B cell (primary cell): ENCODE data around the gene THADA. TPM values are rescaled to one million over a fixed set of nuclear protein-coding genes. Genes with fewer than 3 reads are reported as not detected.
A peak's percentile ranks its signal among the peaks of the same experiment; 100 is the strongest.

Experiments
- ATAC-seq: fragments of 200-7000 bp; cut with Tn5 transposase; one replicate; pipeline ENCODE4 v1.10.0; 2021; ENCODE audit warnings: low read depth, mild to moderate bottlenecking, moderate number of reproducible peaks, moderate library complexity
- CTCF ChIA-PET: fragments of 350-600 bp; sonication (Branson Sonifier 250); formaldehyde crosslinking; loops from one replicate; lab custom pipeline; 2021; ENCODE audit warnings: antibody characterized with exemption, inconsistent platforms; lab: Charles Lee
- POLR2A ChIA-PET: fragments of 350-600 bp; sonication (Branson Sonifier 250); formaldehyde crosslinking; loops from one replicate; lab custom pipeline; 2021; ENCODE audit warnings: antibody characterized with exemption; lab: Charles Lee
- DNase-seq: peaks from one replicate; pipeline ENCODE4 v3.0.0; 2013
- H2AFZ ChIP-seq: 2 replicates; pipeline ENCODE4 v1.6.1; 2012; ENCODE audit warnings: mild to moderate bottlenecking, low read depth, low read length; ENCODE audit not compliant: insufficient read depth, poor library complexity, severe bottlenecking
- H3K27ac ChIP-seq, 2 donors: 1 replicate in 1 of 2; 2 replicates in 1 of 2; pipeline ENCODE4 v1.5.1; 2012 to 2013; ENCODE audit warnings: low read length in 2 of 2, mild to moderate bottlenecking in 2 of 2, moderate library complexity in 1 of 2
- H3K27me3 ChIP-seq, 4 experiments: fragments of 200-600 bp in 1 of 4; sonication (generic) in 1 of 4; replicated peaks in 1 of 4; 1 replicate in 2 of 4; 2 replicates in 2 of 4; pipeline versions ENCODE4 v1.6.1 to v1.7.0; 2013 to 2016; ENCODE audit warnings: low read length in 3 of 4, mild to moderate bottlenecking in 2 of 4, mixed read lengths in 1 of 4, moderate library complexity in 1 of 4; ENCODE audit not compliant: insufficient read depth in 4 of 4, control insufficient read depth in 3 of 4; ENCODE audit errors: control extremely low read depth in 1 of 4
- H3K36me3 ChIP-seq, 2 experiments: replicated peaks in 1 of 2; 1 replicate in 1 of 2; 2 replicates in 1 of 2; pipeline versions ENCODE4 v1.6.1 to v1.7.1; 2013; ENCODE audit warnings: low read length in 1 of 2; ENCODE audit not compliant: insufficient read depth in 2 of 2, control insufficient read depth in 1 of 2; ENCODE audit errors: control extremely low read depth in 1 of 2, extremely low read depth in 1 of 2
- H3K4me1 ChIP-seq, 2 donors: fragments of 200-600 bp in 1 of 2; sonication (generic) in 1 of 2; 1 replicate in 1 of 2; 2 replicates in 1 of 2; pipeline versions ENCODE4 v1.5.1 to v1.6.1; 2013 to 2017; ENCODE audit warnings: low read length in 2 of 2; ENCODE audit not compliant: control insufficient read depth in 2 of 2, insufficient read depth in 2 of 2
- H3K4me2 ChIP-seq: replicated peaks from 2 replicates; pipeline ENCODE3; 2012; ENCODE audit warnings: mild to moderate bottlenecking, low read depth, low read length; ENCODE audit not compliant: poor library complexity, severe bottlenecking
- H3K4me3 ChIP-seq, 5 experiments: fragments of 200-600 bp in 1 of 5; sonication (generic) in 1 of 5; 1 replicate in 3 of 5; 2 replicates in 2 of 5; pipeline versions ENCODE4 v1.5.1 to v1.7.0; 2011 to 2016; ENCODE audit warnings: low read length in 4 of 5, mild to moderate bottlenecking in 4 of 5, low read depth in 2 of 5, control low read depth in 1 of 5, moderate library complexity in 1 of 5; ENCODE audit not compliant: insufficient read depth in 1 of 5; ENCODE audit errors: control extremely low read depth in 1 of 5, extremely low read depth in 1 of 5
- H3K79me2 ChIP-seq: fragments of 200-600 bp; sonication (generic); one replicate; pipeline ENCODE4 v1.6.0; 2016; ENCODE audit warnings: low read length; ENCODE audit not compliant: control insufficient read depth, insufficient read depth
- H3K9ac ChIP-seq: fragments of 200-600 bp; sonication (generic); 2 replicates; pipeline ENCODE4 v1.6.1; 2017; ENCODE audit warnings: mild to moderate bottlenecking, low read length, moderate library complexity
- H3K9me3 ChIP-seq, 3 donors: one replicate each; pipeline versions ENCODE4 v1.6.1 to v1.7.1; 2013; ENCODE audit warnings: low read length in 2 of 3; ENCODE audit not compliant: control insufficient read depth in 2 of 3, insufficient read depth in 1 of 3; ENCODE audit errors: control extremely low read depth in 1 of 3
- H4K20me1 ChIP-seq: 2 replicates; pipeline ENCODE4 v1.6.0; 2012; ENCODE audit warnings: mild to moderate bottlenecking, low read length; ENCODE audit not compliant: insufficient read depth, control insufficient read depth, poor library complexity, severe bottlenecking
- H3K27ac Mint-ChIP-seq: one replicate; pipeline ENCODE4 v1.8.0; 2021; ENCODE audit warnings: mixed read lengths
- H3K27me3 Mint-ChIP-seq: one replicate; pipeline ENCODE4 v1.8.0; 2021; ENCODE audit warnings: mixed read lengths
- H3K4me1 Mint-ChIP-seq: one replicate; pipeline ENCODE4 v1.8.0; 2021; ENCODE audit warnings: mixed read lengths
- H3K4me3 Mint-ChIP-seq: one replicate; pipeline ENCODE4 v1.8.0; 2021; ENCODE audit warnings: mixed read lengths
- H3K9me3 Mint-ChIP-seq: one replicate; pipeline ENCODE4 v1.8.0; 2022; ENCODE audit warnings: mixed read lengths; ENCODE audit not compliant: insufficient read depth
- EZH2 ChIP-seq: IDR thresholded peaks from 2 replicates; pipeline ENCODE4 v1.6.1; 2012; ENCODE audit warnings: borderline replicate concordance, low read depth, mild to moderate bottlenecking, moderate library complexity, low read length; ENCODE audit not compliant: insufficient read depth, poor library complexity, severe bottlenecking
- WGBS: methylation state at CpG from one replicate; pipeline ENCODE4 v1.1.5; 2013; ENCODE audit warnings: missing lambda C conversion rate; ENCODE audit not compliant: insufficient coverage; 5-methylcytosine and 5-hydroxymethylcytosine counted together
- intact Hi-C: fragments of 100-400 bp; cut with micrococcal nuclease; formaldehyde crosslinking; loops from one replicate; pipeline ENCODE4 v1.10.0; 2022
- polyA plus RNA-seq: library from polyadenylated mRNA; depleted of rRNA; stranded (reverse); fragments of >200 nt; gene quantifications from 2 replicates; pipeline ENCODE4 v1.2.3, GENCODE V29; 2012
- total RNA-seq, 2 donors: library from RNA; stranded (reverse); fragments of 120-200 nt in 1 of 2; gene quantifications; 1 replicate in 1 of 2; 2 replicates in 1 of 2; pipeline versions ENCODE4 v1.2.3 to v1.2.4, GENCODE V29; 2013 to 2022
- TF ChIP-seq, protein P1 (sequence below): fragments of 200-600 bp; IDR thresholded peaks from one replicate; pipeline ENCODE4 v1.8.0; 2022; ENCODE audit warnings: antibody characterized with exemption, mild to moderate bottlenecking

Gene THADA
- total and polyA plus RNA-seq, 2 donors (not counting 1 experiment from before 2014, with no cell fraction given) = 17.6 to 48.5 TPM

DNA sequence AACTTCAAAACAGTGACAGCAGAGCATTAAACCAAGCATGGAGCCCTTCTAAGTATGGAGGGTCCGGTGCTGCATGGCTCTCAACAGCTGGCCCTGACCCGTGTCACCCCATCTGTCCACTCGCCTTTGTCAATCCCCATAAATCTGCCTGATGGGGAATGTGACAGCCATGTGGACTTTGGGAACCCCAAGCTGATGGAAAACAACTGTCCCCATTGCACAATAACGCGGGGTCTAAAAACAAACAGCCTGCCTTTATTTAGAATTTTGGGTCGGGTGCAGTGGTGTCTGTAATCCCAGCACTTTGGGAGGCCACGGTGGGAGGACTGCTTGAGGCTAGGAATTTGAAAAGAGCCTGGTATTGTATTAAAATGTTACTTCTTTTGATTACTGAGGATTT, 17.1 kb upstream of the THADA start:
- Histone ChIP-seq H2AFZ (peak overlapping the region; percentile 18), H3K27ac (no peak overlapping the region), H3K4me1 (no peaks in the 10 kb centered on the region), H3K4me3 (no peak overlapping the region), H3K36me3 (no peaks in the 10 kb centered on the region), H4K20me1 (no peaks in the 10 kb centered on the region), H3K9ac (no peak overlapping the region), H3K9me3 (no peaks in the 10 kb centered on the region), H3K79me2 (no peaks in the 10 kb centered on the region), H3K27me3 (peaks cover 0 to 4% (median 1%) of the 10 kb centered on the region in 4 experiments), H3K4me2 (no peak overlapping the region)
- CTCF ChIA-PET = interaction anchor here (3.1 to 4.4 kb wide), 2 partner anchors 8 to 786 kb away, joined by 9 to 33 read pairs; no protein-coding TSS in a partner anchor
- H3K4me3 Mint-ChIP-seq = no peak overlapping the region
- no peak for ATAC-seq
- TF ChIP-seq, protein P1, sequence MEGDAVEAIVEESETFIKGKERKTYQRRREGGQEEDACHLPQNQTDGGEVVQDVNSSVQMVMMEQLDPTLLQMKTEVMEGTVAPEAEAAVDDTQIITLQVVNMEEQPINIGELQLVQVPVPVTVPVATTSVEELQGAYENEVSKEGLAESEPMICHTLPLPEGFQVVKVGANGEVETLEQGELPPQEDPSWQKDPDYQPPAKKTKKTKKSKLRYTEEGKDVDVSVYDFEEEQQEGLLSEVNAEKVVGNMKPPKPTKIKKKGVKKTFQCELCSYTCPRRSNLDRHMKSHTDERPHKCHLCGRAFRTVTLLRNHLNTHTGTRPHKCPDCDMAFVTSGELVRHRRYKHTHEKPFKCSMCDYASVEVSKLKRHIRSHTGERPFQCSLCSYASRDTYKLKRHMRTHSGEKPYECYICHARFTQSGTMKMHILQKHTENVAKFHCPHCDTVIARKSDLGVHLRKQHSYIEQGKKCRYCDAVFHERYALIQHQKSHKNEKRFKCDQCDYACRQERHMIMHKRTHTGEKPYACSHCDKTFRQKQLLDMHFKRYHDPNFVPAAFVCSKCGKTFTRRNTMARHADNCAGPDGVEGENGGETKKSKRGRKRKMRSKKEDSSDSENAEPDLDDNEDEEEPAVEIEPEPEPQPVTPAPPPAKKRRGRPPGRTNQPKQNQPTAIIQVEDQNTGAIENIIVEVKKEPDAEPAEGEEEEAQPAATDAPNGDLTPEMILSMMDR = no peak
- TF ChIP-seq EZH2 = no peak
- H3K27ac Mint-ChIP-seq = no peak overlapping the region
- intact Hi-C loops = no loop called here
- POLR2A ChIA-PET = no interaction called here
- DNase-seq = no peak
- WGBS = 98% methylated on average over 7 of the region's 7 CpGs
- H3K9me3 Mint-ChIP-seq = no peaks in the 10 kb centered on the region
- H3K4me1 Mint-ChIP-seq = no peaks in the 10 kb centered on the region
- H3K27me3 Mint-ChIP-seq = peaks cover 12% of the 10 kb centered on the region

DNA sequence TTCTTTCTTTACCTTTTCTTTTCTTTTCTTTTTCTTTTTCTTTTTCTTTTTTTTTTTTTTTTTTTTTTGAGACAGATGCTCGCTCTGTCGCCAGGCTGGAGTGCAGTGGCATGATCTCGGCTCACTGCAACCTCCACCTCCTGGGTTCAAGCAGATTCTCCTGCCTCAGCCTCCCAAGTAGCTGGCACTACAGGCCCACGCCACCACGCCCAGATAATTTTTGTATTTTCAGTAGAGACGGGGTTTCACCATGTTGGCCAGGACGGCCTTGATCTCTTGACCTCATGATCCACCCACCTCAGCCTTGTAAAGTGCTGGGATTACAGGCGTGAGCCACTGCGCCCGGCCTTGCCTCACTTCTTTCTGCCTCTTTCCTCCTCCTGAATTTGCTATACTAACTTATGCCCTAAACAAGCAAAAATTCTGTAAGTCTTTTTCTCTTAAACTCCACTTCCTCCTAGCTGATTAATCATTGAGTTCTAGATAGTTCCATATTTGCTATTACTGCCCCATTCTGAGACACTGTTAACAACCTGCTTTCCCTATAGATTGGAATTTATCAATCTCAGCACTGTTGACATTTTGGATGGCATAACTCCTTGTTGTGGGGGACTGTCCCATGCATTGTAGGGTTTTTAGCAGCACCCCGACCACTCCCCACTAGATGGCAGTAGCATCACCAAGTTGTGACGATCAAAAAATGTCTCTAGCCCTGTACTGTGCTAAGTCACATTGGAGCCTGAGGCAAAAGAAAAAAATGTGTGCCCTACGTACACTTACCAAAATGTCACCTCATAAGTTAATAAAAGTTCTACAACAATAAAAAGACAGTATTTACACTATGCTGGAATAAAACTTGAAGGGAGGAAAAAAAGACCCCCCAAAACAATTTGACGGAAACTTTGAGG, 16.4 kb upstream of the THADA start:
- H3K9ac ChIP-seq = no peak overlapping the region
- CTCF ChIA-PET = interaction anchor here (1.1 to 4.4 kb wide), 7 partner anchors 9 to 786 kb away, joined by 3 to 39 read pairs (median 6); partner anchors contain the start of gene THADA
- no peak overlapping the region for H3K4me2 ChIP-seq
- Mint-ChIP-seq H3K27me3 (peaks cover 9% of the 10 kb centered on the region), H3K4me3 (no peak overlapping the region), H3K9me3 (no peaks in the 10 kb centered on the region), H3K27ac (no peak overlapping the region), H3K4me1 (no peaks in the 10 kb centered on the region)
- 66% methylated on average over 9 of the region's 14 CpGs for WGBS
- no peaks in the 10 kb centered on the region for H3K4me1 ChIP-seq
- intact Hi-C loops = no loop called here
- no peak overlapping the region for H3K27ac ChIP-seq
- DNase-seq (peak; percentile 78), ATAC-seq (peak; percentile 91)
- TF ChIP-seq, protein P1 = peak; percentile 81
- no peak for TF ChIP-seq EZH2
- no peaks in the 10 kb centered on the region for H4K20me1 ChIP-seq
- H3K79me2 ChIP-seq = no peaks in the 10 kb centered on the region
- H3K4me3 ChIP-seq = no peak overlapping the region
- POLR2A ChIA-PET = no interaction called here
- peaks cover 0 to 4% (median 1%) of the 10 kb centered on the region in 4 experiments for H3K27me3 ChIP-seq
- H3K9me3 ChIP-seq = no peaks in the 10 kb centered on the region
- H3K36me3 ChIP-seq = no peaks in the 10 kb centered on the region
- H2AFZ ChIP-seq = peak overlapping the region; percentile 18
